ENCODE results near the gene PRAMEF11.
"Not testable (repeated sequence)": the region's sequence is repeated elsewhere in the genome, so short reads cannot be mapped to it uniquely, and the experiment has no call there.

GRCh38 chr1:12781488-12781887 lies 49.7 kb downstream of the PRAMEF11 start:
- not testable (repeated sequence) for TF ChIP-seq CTCF (IDR thresholded peaks at IDR 0.05; ENCODE audit: low read length); EZH2 (IDR thresholded peaks at IDR 0.05; ENCODE audit: borderline replicate concordance, low read length)

All from OCI-LY1 (cell line).